IPS-18c (cell line): ENCODE measurements around the gene NLGN1.
"Not testable (repeated sequence)": the region's sequence is repeated elsewhere in the genome, so short reads cannot be mapped to it uniquely, and the experiment has no call there.

Experiments used
- H3K4me3 ChIP-seq: 2 replicates; pipeline ENCODE4 v1.7.0; 2013; ENCODE audit warnings: low read depth, mild to moderate bottlenecking, low read length, moderate library complexity; ENCODE audit not compliant: insufficient read depth
- H3K9me3 ChIP-seq: one replicate; pipeline ENCODE4 v1.6.1; 2013; ENCODE audit warnings: mild to moderate bottlenecking, low read length, moderate library complexity; ENCODE audit not compliant: control insufficient read depth, insufficient read depth

NLGN1 gene

DNA sequence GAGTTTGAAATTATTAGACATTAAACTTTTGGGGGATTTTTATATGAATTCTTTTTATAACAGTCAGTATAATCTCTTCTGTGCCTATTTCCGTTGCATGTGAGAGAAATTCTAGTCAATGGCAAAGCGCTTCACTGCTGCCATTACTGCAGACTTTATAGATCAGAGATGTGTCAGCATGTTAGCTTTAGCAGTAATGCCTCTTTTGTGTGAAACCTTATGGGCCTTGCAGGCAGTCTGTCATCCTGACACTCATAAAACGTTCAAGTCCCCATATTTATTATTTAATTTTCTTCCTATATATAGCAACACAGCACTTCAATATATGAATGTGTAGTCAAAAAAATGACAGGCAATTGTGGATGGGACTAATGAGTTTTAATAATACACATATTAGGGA is 191.0 kb downstream of the NLGN1 start:
- H3K9me3 ChIP-seq = no peaks in the 10 kb centered on the region
- H3K4me3 ChIP-seq = no peak overlapping the region

DNA sequence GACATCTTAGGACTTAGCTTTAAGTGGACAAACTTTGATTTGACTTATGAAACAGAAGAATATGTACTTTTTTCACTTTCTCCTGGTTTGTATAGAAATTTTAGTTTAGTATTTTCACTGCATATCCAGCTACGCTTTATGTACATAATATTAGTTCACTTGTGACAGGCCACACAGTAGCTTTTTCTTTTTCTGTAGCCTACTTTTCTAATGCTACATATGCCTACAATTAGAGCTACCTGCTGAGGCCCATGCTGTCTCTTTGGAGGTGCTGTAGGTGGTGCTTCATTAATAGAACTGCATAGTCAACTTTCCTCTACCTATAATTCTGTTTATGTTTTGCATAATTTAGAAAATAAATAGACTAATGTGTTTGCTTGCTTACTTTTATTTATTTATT is 191.6 kb downstream of the NLGN1 start:
- H3K9me3 ChIP-seq = no peaks in the 10 kb centered on the region
- H3K4me3 ChIP-seq = no peak overlapping the region

GRCh38 chr3:173591401-173591800 is 193.9 kb downstream of the NLGN1 start:
- no peak overlapping the region for H3K4me3 ChIP-seq
- peaks cover 2% of the 10 kb centered on the region for H3K9me3 ChIP-seq

- H3K9me3 ChIP-seq, H3K4me3 ChIP-seq: not testable (repeated sequence)
These were observed 197.3 kb downstream of the NLGN1 start for GRCh38 chr3:173594881-173595280.

DNA sequence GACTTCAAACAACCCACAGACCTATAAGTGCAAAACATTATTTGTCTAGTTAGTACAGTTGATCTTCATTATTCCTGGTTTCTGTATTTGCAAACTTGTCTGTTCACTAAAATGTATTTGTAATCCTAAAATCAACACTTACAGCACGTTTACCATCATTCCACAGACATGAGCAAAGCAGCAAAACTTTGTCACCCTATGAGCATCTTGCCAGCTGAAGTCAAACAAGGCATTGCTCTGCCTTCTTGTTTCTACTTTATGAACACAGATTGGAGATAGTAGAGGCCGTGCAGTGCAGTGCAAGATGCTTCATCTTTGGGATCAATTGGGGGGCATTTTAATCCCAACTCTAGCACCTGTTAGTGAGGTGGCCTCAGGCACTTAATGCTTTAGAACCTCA is 202.1 kb downstream of the NLGN1 start:
- Histone ChIP-seq H3K9me3 (no peaks in the 10 kb centered on the region), H3K4me3 (no peak overlapping the region)

DNA sequence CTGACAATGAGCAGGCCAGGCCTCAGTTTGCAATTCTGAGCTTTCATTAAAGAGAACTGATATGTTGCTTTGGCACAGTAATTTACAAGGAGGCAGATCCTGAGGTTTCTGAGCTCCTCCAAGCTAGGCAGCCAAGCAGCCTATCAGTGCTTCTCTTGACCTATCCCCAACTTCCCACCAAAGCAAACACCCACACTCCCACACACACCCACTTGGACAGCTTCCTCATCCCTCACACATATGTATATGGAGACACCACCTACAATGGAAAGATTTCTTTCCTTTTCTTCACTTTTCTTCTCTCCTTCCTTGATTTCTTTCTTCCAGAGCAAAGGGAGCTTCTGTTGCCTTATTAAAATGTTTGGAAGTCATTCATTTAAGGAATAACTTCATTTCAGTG is 217.0 kb downstream of the NLGN1 start:
- H3K9me3 ChIP-seq = no peaks in the 10 kb centered on the region
- H3K4me3 ChIP-seq = no peak overlapping the region

- Histone ChIP-seq H3K4me3 (no peak overlapping the region), H3K9me3 (no peaks in the 10 kb centered on the region)
These were observed 218.1 kb downstream of the NLGN1 start for GRCh38 chr3:173615661-173616060.

DNA sequence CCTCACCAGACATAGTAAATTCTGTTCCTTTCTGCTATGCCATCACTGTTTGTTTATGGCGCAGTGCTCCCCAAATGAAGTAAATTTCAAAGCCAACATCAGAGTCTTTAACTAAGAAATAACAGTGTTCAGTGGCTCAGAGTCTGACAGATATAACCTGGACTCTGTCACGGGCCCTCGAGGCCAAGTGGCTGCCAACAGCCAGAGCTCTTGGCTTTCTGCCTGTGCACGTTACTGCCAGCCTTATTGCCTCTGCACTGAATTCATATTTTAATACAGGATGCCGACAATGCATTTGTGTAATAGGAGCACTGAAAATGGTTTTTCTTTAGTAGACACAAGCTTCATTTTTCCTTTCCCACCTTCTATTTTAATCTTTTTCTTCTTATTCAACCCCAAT is 219.9 kb downstream of the NLGN1 start:
- Histone ChIP-seq H3K9me3 (no peaks in the 10 kb centered on the region), H3K4me3 (no peak overlapping the region)

- H3K4me3 ChIP-seq = no peak overlapping the region
- no peaks in the 10 kb centered on the region for H3K9me3 ChIP-seq
These were observed 220.6 kb downstream of the NLGN1 start for GRCh38 chr3:173618148-173618547.

- H3K4me3 ChIP-seq = no peak overlapping the region
These were observed 221.2 kb downstream of the NLGN1 start for GRCh38 chr3:173618703-173619102.

DNA sequence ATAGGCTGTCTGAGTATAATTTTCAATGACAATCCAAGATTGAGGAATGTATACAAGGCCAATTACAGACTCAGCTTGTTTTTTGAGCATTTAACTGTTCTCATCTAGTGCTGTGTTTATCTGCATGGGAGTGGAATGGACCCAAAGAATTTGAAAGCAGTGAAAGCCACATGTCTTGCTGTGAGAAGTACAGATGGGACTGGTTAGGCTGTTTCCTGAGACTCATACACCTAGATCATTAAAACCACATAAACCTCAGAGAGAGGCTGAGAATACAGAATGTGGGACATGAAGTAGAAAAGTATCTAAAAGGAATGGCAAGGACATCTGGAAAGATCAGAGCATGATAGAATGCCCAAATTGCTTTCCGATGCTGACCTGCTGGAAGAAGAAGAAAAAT is 224.6 kb downstream of the NLGN1 start:
- no peak overlapping the region for H3K4me3 ChIP-seq
- H3K9me3 ChIP-seq = no peaks in the 10 kb centered on the region

More at GRCh38 chr3:173618703-173619102, 221.2 kb downstream of the NLGN1 start:
- H3K9me3 ChIP-seq = no peaks in the 10 kb centered on the region

GRCh38 chr3:173624086-173624485 is 226.5 kb downstream of the NLGN1 start:
- no peaks in the 10 kb centered on the region for H3K9me3 ChIP-seq

DNA sequence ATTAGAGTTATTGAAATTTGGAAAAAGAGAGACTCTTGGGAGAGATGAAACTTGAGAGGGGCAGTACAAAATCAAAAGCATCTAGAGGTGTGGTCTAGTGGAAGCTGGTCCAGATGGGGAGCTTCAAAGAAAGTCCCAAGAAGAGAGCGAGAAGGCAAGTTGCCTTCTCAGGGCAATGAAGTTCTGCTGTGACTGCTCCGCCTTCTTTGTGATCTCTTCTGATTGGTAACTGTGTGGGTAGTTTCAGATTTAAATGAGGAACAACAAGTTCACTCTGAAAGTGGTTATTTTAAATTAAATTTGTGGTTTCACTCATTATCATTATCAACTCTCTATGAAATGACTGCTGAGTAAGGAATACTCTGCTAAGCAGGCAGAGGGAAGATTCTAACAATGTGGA is 233.3 kb downstream of the NLGN1 start:
- Histone ChIP-seq H3K4me3 (no peak overlapping the region), H3K9me3 (no peaks in the 10 kb centered on the region)

More at GRCh38 chr3:173624086-173624485, 226.5 kb downstream of the NLGN1 start:
- H3K4me3 ChIP-seq = no peak overlapping the region

GRCh38 chr3:173632945-173633344 is 235.4 kb downstream of the NLGN1 start:
- no peak overlapping the region for H3K4me3 ChIP-seq
- no peaks in the 10 kb centered on the region for H3K9me3 ChIP-seq

GRCh38 chr3:173635826-173636225 is 238.3 kb downstream of the NLGN1 start:
- no peaks in the 10 kb centered on the region for H3K9me3 ChIP-seq
- H3K4me3 ChIP-seq = no peak overlapping the region

- Histone ChIP-seq H3K4me3 (no peak overlapping the region), H3K9me3 (no peaks in the 10 kb centered on the region)
These were observed 241.6 kb downstream of the NLGN1 start for GRCh38 chr3:173639098-173639497.

DNA sequence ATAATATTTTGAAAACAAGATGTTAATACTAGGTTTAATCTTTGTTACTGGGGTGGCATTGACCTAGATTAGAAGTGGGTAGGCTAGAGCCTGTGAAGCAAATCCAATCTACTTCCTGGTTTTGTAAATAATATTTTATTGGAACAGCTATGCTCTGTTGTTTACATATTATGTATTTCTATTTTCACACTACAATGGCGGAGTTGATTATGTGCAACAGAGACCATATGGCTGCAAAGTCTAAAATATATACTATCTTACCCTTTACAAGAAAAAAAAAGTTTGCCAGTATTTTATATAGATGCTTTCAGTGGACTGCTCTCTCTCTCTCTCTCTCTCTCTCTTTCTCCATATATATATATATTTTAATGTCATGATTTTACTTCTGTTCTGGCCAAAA is 244.2 kb downstream of the NLGN1 start:
- H3K9me3 ChIP-seq = no peaks in the 10 kb centered on the region

GRCh38 chr3:173644086-173645082 is 246.8 kb downstream of the NLGN1 start:
- Histone ChIP-seq H3K9me3 (no peaks in the 10 kb centered on the region), H3K4me3 (no peak overlapping the region)

More for the DNA sequence above, 244.2 kb downstream of the NLGN1 start:
- H3K4me3 ChIP-seq = no peak overlapping the region
